GM18517 (cell line): ENCODE measurements around the gene BMPR1A.

ENCODE experiments used
- ATAC-seq: cut with Tn5 transposase; IDR thresholded peaks from one replicate; pipeline ENCODE4 v1.9.1; 2021; ENCODE audit warnings: mild to moderate bottlenecking, moderate library complexity; ENCODE audit not compliant: unreplicated experiment

The BMPR1A gene

GRCh38 chr10:86981716-86982115 lies 225.3 kb downstream of the BMPR1A start:
- no peak for ATAC-seq
